ENCODE results near the gene CLPSL2. TPM values are rescaled to one million over a fixed set of nuclear protein-coding genes. Genes with fewer than 3 reads are reported as not detected.

The CLPSL2 gene
- total RNA-seq, 1 experiment from 2014 or later: 3.4 TPM

DNA sequence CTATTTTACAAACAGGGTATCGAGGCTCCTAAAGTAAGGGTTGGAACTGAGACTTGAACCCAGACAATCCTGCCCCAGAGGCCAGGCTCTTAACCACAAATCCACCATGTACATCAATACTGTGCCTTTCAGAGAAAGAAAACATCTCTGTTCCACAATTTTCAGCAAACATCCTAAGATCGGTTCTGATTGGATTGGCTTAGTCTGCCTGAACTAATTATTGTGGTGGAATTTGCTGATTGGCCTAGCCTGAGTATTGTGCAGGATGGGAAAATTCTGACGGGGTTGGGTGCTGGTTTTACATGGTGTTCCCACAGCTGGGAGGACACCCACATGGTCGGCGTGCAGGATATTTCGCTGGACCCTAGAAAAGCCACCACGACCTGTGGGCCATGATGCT, 4.3 kb downstream of the CLPSL2 start, which contains the start of gene CLPSL1:
Gene CLPSL1 (plus strand): TSS at position 301 of the 400 bp plus-strand sequence. CDS start 92 bp downstream, at position 393.
- POLR2A ChIA-PET: no interaction called here
- TF ChIP-seq OVOL2 (CRISPR knock-in tag; IDR thresholded peaks at IDR 0.05; ENCODE audit: borderline replicate concordance) (no peak), ZNF317 (CRISPR knock-in tag; IDR thresholded peaks at IDR 0.05; ENCODE audit: borderline replicate concordance, low read depth) (no peak), ETV6 (CRISPR knock-in tag; IDR thresholded peaks at IDR 0.05) (no peak), NFATC4 (CRISPR knock-in tag; IDR thresholded peaks at IDR 0.05) (no peak), IRF2 (CRISPR knock-in tag; IDR thresholded peaks at IDR 0.05; ENCODE audit: borderline replicate concordance, low read depth) (no peak), PRRX2 (CRISPR knock-in tag; IDR thresholded peaks at IDR 0.05) (no peak), FOXP1 (CRISPR knock-in tag; IDR thresholded peaks at IDR 0.05; ENCODE audit: borderline replicate concordance) (no peak), CREM (CRISPR knock-in tag; IDR thresholded peaks at IDR 0.05) (no peak), MXD4 (CRISPR knock-in tag; IDR thresholded peaks at IDR 0.05; ENCODE audit: borderline replicate concordance) (no peak)
- TF ChIP-seq, protein P1, sequence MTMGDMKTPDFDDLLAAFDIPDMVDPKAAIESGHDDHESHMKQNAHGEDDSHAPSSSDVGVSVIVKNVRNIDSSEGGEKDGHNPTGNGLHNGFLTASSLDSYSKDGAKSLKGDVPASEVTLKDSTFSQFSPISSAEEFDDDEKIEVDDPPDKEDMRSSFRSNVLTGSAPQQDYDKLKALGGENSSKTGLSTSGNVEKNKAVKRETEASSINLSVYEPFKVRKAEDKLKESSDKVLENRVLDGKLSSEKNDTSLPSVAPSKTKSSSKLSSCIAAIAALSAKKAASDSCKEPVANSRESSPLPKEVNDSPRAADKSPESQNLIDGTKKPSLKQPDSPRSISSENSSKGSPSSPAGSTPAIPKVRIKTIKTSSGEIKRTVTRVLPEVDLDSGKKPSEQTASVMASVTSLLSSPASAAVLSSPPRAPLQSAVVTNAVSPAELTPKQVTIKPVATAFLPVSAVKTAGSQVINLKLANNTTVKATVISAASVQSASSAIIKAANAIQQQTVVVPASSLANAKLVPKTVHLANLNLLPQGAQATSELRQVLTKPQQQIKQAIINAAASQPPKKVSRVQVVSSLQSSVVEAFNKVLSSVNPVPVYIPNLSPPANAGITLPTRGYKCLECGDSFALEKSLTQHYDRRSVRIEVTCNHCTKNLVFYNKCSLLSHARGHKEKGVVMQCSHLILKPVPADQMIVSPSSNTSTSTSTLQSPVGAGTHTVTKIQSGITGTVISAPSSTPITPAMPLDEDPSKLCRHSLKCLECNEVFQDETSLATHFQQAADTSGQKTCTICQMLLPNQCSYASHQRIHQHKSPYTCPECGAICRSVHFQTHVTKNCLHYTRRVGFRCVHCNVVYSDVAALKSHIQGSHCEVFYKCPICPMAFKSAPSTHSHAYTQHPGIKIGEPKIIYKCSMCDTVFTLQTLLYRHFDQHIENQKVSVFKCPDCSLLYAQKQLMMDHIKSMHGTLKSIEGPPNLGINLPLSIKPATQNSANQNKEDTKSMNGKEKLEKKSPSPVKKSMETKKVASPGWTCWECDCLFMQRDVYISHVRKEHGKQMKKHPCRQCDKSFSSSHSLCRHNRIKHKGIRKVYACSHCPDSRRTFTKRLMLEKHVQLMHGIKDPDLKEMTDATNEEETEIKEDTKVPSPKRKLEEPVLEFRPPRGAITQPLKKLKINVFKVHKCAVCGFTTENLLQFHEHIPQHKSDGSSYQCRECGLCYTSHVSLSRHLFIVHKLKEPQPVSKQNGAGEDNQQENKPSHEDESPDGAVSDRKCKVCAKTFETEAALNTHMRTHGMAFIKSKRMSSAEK (CRISPR knock-in tag; IDR thresholded peaks at IDR 0.05; ENCODE audit: borderline replicate concordance): no peak
- TF ChIP-seq, protein P2, sequence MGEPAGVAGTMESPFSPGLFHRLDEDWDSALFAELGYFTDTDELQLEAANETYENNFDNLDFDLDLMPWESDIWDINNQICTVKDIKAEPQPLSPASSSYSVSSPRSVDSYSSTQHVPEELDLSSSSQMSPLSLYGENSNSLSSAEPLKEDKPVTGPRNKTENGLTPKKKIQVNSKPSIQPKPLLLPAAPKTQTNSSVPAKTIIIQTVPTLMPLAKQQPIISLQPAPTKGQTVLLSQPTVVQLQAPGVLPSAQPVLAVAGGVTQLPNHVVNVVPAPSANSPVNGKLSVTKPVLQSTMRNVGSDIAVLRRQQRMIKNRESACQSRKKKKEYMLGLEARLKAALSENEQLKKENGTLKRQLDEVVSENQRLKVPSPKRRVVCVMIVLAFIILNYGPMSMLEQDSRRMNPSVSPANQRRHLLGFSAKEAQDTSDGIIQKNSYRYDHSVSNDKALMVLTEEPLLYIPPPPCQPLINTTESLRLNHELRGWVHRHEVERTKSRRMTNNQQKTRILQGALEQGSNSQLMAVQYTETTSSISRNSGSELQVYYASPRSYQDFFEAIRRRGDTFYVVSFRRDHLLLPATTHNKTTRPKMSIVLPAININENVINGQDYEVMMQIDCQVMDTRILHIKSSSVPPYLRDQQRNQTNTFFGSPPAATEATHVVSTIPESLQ (CRISPR knock-in tag; IDR thresholded peaks at IDR 0.05): no peak
- TF ChIP-seq, protein P3, sequence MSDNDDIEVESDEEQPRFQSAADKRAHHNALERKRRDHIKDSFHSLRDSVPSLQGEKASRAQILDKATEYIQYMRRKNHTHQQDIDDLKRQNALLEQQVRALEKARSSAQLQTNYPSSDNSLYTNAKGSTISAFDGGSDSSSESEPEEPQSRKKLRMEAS (CRISPR knock-in tag; IDR thresholded peaks at IDR 0.05): no peak
- TF ChIP-seq, protein P4, sequence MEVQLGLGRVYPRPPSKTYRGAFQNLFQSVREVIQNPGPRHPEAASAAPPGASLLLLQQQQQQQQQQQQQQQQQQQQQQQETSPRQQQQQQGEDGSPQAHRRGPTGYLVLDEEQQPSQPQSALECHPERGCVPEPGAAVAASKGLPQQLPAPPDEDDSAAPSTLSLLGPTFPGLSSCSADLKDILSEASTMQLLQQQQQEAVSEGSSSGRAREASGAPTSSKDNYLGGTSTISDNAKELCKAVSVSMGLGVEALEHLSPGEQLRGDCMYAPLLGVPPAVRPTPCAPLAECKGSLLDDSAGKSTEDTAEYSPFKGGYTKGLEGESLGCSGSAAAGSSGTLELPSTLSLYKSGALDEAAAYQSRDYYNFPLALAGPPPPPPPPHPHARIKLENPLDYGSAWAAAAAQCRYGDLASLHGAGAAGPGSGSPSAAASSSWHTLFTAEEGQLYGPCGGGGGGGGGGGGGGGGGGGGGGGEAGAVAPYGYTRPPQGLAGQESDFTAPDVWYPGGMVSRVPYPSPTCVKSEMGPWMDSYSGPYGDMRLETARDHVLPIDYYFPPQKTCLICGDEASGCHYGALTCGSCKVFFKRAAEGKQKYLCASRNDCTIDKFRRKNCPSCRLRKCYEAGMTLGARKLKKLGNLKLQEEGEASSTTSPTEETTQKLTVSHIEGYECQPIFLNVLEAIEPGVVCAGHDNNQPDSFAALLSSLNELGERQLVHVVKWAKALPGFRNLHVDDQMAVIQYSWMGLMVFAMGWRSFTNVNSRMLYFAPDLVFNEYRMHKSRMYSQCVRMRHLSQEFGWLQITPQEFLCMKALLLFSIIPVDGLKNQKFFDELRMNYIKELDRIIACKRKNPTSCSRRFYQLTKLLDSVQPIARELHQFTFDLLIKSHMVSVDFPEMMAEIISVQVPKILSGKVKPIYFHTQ (CRISPR knock-in tag; IDR thresholded peaks at IDR 0.05): no peak
- TF ChIP-seq, protein P5, sequence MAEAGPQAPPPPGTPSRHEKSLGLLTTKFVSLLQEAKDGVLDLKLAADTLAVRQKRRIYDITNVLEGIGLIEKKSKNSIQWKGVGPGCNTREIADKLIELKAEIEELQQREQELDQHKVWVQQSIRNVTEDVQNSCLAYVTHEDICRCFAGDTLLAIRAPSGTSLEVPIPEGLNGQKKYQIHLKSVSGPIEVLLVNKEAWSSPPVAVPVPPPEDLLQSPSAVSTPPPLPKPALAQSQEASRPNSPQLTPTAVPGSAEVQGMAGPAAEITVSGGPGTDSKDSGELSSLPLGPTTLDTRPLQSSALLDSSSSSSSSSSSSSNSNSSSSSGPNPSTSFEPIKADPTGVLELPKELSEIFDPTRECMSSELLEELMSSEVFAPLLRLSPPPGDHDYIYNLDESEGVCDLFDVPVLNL (CRISPR knock-in tag; IDR thresholded peaks at IDR 0.05; ENCODE audit: borderline replicate concordance, low read depth): no peak
- ATAC-seq (no peak), DNase-seq (ENCODE audit: low spot score) (no peak)
- Mint-ChIP-seq H3K4me1 (peaks cover 15% of the 10 kb centered on the region), H3K4me3 (no peak within 1 kb of the TSS), H3K36me3 (no peaks in the 10 kb centered on the region), H3K27me3 (ENCODE audit: low read depth) (peaks cover 10% of the 10 kb centered on the region), H3K27ac (no peak within 1 kb of the TSS), H3K9me3 (no peaks in the 10 kb centered on the region)
- CTCF ChIA-PET: no interaction called here

DNA sequence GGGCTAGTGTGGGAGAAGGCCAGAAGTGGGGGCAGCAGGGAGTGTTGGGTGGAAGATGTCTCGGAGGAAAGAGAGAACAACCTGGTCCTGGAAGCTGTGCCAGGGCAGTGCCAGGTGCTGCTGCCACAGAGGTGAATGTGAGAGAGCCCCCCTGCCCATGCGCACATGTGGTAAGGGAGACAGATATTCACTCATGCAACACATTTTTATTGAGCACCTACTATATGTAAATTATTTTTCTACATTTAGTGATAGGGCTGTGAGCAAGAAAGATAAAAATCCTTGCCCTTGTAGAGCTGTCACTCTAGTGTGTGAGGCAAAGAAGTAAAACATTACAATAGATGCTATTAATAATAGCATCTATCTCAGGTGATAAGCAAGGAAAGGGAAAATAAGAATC, 4.9 kb downstream of the CLPSL2 start:
- TF ChIP-seq SOX15 (CRISPR knock-in tag; IDR thresholded peaks at IDR 0.05): no peak
- no peak overlapping the region for H3K27ac Mint-ChIP-seq
- no peak for ATAC-seq
- DNase-seq (ENCODE audit: low spot score): no peak
- ChIA-PET CTCF (no interaction called here), POLR2A (interaction anchor here (0.7 to 1.6 kb wide), 3 partner anchors 18 to 224 kb away, joined by 4 to 5 read pairs (median 4); no protein-coding TSS in a partner anchor)
- no peaks in the 10 kb centered on the region for H3K9me3 Mint-ChIP-seq
- H3K36me3 Mint-ChIP-seq: no peaks in the 10 kb centered on the region
- H3K4me1 Mint-ChIP-seq: peaks cover 15% of the 10 kb centered on the region
- H3K27me3 Mint-ChIP-seq (ENCODE audit: low read depth): peaks cover 6% of the 10 kb centered on the region; the same call in 1 of the 2 replicates
- H3K4me3 Mint-ChIP-seq: no peak overlapping the region
